GM21390 (cell line): ENCODE data around the gene ELP5.
A peak's percentile ranks its signal among the peaks of the same experiment; 100 is the strongest.

Experiments used
- ATAC-seq: cut with Tn5 transposase; IDR thresholded peaks from one replicate; pipeline ENCODE4 v1.9.1; 2021; ENCODE audit not compliant: unreplicated experiment

Gene ELP5

GRCh38 chr17:7308625-7309433 is 56.8 kb downstream of the ELP5 start:
- peak; percentile 29 for ATAC-seq
